ENCODE data around the gene RASGRF1.
"Not testable (repeated sequence)": the region's sequence is repeated elsewhere in the genome, so short reads cannot be mapped to it uniquely, and the experiment has no call there.

RASGRF1 gene

DNA sequence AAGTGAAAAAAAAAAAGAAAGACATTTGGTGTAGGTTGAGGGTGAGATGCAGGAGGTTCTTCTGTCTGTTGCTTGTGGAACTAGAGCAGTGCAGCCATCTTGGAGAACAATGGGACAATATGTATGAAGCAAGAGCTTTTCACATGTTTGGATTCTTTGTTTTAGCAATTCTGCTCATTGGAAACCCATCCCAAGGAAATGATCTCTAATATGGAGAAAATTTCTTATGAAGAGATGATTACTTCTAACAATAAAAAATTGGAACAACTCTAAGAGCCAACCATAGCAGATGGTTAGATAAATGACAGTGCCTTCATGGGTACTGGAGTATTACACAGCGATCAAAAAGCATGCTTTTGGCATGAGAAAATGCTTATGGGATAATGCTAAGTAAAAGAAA, 56.3 kb downstream of the RASGRF1 start:
- no peak for DNase-seq

GRCh38 chr15:79032656-79033055, 57.9 kb downstream of the RASGRF1 start:
- DNase-seq, result peak; percentile 29

- DNase-seq, result no peak
Observed at GRCh38 chr15:79031821-79032220, 58.8 kb downstream of the RASGRF1 start.

- DNase-seq, result no peak
Observed at GRCh38 chr15:79031201-79031600, 59.4 kb downstream of the RASGRF1 start.

GRCh38 chr15:79030470-79030869, 60.1 kb downstream of the RASGRF1 start:
- DNase-seq, result no peak

GRCh38 chr15:79028411-79028964, 62.1 kb downstream of the RASGRF1 start:
- DNase-seq, result peak; percentile 67

DNA sequence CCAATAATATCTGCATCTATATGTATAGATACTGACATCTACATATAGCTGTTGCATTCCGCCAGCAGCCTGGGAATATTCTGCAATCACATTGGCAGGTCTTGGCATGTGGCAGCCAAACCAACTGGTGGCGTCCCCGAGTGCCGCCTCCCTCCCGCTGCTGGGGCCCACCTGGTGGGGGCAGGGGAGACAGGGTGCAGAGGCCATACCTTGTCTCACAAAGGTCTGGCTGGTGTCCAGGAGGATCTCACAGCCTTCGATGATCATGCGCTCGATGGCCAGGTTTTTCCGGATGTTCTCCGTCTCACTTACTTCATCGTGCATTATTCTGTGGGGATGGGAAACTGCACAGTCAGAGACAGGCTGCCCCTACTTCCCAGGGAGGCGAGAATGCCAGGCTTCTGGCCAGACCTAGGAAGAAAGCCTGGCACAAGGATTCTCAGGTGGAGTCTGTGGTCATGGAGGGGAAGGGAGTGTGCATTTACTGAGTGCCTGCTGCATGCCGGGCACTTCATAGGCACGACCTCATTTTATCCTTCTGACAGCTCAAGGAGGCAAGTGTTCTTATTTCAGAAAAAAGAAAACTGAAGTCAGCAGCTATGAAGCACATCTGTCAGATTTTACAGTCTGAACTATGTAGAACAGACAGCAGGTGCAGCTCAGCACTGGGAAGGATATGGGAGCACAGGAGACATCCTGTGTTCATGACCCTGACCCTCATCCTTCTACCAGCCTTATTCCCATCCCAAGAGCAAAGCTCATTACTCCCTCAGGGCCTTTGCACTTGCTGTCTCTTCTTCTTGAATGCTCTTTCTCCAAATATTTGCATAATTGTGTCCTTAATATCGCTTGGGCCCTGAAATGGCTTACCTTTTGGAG, 62.8 kb downstream of the RASGRF1 start:
- DNase-seq, result no peak

- DNase-seq, result no peak
Observed at GRCh38 chr15:79025802-79026201, 64.8 kb downstream of the RASGRF1 start.

- peak; percentile 54 for DNase-seq
Observed at GRCh38 chr15:79025201-79025600, 65.4 kb downstream of the RASGRF1 start.

DNA sequence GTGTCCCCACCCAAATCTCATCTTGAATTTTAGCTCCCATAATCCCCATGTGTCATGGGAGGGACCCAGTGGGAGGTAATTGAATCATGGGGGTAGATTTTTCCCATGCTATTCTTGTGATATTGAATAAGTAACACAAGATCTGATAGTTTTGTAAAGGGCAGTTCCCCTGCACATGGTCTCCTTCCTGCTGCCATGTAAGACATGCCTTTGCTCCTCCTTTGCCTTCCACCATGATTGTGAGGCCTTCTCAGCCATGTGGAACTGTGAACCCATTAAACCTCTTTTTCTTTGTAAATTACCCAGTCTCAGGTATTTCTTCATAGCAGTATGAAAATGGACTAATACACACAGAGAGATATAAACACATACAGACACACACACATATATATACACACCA, 66.1 kb downstream of the RASGRF1 start:
- not testable (repeated sequence) for DNase-seq

GRCh38 chr15:79023918-79024317, 66.7 kb downstream of the RASGRF1 start:
- DNase-seq, result no peak

GRCh38 chr15:79023546-79023890, 67.1 kb downstream of the RASGRF1 start:
- no peak for DNase-seq

DNA sequence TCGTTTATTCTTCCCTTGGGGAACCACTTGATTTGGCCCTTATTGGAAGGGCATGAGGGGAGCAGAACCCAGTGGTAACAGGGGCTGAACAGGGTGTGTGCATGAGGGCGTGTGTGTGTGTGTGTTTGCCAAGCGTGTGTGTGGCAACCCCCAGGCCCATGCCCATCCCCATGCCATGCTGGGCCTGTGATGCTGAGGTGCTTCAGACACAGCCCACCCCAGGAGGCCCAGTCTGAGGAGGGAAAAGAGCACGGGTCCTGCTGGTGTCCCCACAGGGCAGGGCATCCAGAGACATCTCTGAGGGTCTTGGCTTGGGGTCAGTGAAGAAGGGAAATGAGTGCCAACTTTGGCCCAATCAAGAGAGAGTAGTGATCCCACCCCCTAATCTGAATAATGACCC, 71.6 kb downstream of the RASGRF1 start:
- DNase-seq, result no peak

DNA sequence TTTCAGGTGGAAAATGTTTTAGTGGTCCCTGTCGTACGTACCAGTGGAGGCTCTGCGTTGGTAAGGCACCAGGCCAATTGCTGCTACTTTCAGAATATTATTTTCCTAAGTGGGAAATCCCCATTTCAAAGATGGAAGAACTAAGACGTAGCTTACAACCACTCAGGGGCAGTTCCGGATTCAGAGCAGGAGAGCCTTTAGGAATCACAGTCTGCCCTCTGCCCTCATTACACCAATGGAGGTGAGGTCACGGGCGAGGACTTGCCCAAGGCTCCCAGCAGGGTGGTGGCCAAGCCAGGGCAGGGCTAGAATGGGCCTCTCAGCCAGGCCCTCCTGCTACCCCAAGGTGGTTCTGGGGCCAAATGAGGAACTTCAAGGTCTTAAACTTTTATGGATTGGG, 72.6 kb downstream of the RASGRF1 start:
- DNase-seq, result no peak

- no peak for DNase-seq
Observed at GRCh38 chr15:79016527-79017170, 73.9 kb downstream of the RASGRF1 start.

DNA sequence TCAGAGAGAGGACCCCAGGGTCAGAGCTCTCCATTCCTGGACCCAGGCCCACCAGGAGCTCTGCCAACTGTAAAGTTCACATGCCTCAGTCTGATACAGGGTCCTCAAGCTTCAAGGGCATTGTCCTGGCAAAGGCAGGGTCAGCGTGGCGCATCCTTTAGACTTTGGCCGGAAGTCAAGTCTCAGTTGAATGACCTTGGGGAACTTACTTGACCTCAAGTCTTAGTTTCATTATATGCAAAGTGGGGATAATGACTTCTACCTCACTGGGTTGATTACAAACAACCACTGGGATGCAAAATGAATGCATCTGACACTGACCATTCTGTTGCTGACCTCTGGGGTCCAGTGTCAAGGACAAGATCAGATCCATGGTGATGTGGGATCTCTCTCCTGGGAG, 75.2 kb downstream of the RASGRF1 start:
- DNase-seq, result no peak

- no peak for DNase-seq
Observed at GRCh38 chr15:79010278-79010677, 80.3 kb downstream of the RASGRF1 start.

GRCh38 chr15:79009379-79009778, 81.2 kb downstream of the RASGRF1 start:
- no peak for DNase-seq

DNA sequence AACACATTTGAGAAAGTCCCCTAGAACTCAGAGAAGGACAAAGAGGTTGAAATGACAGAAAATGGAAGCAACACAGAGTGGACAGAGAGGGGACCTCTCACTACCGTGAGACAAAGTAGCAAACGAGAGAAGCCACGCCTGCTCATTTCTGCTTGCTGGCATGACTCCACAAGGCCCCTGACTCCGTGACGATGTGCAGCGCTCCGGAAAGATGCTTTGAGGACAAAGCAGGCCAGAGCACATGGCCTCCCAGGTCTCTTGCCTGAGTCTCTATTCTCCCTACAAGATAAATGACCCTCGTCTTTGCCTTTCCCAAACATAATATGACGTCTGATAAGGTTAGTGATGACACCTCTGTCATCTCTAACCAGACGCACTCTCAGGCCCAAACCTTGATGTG, 81.9 kb downstream of the RASGRF1 start:
- DNase-seq, result no peak

DNA sequence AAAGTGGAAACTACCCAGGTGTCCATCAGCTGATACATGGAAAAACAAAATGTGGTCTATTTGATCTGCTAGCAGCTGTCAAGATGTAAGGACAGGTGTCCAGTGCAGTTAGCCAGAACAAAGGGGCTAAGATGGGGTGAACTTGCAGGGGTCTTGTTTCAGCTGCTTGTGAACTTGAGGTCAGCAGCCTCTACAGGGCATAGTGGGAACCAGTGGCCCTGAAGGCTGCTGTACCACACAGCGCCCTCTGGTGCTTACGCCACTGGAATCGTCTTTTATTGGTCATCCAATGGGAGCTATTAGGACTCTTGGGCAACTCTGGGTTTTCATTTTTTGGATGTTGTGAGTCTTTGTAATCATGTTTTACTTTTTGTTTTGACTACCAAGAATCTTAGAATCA, 83.5 kb downstream of the RASGRF1 start:
- peak; percentile 70 for DNase-seq

DNA sequence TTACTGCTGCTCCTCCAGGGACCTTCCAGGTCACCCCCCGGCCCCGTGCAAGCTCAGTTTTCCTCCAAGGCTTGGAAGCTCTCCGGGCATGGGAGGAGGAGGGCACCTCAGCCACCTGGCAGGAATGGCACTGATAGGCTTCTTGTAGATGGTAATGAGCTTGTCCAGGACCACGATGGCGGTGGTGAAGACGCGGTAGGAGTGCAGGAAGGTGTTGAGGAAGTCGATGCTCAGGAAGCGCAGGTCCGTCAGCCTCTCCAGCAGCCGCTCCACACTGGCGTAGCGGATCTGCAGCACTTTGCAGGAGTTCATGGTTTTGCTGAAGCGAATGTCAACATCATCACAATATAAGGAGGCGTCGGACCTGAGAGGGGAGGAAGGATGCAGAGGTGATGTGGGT, 84.5 kb downstream of the RASGRF1 start:
- DNase-seq, result no peak

- peak; percentile 50 for DNase-seq
Observed at GRCh38 chr15:79004336-79004735, 86.2 kb downstream of the RASGRF1 start.

DNA sequence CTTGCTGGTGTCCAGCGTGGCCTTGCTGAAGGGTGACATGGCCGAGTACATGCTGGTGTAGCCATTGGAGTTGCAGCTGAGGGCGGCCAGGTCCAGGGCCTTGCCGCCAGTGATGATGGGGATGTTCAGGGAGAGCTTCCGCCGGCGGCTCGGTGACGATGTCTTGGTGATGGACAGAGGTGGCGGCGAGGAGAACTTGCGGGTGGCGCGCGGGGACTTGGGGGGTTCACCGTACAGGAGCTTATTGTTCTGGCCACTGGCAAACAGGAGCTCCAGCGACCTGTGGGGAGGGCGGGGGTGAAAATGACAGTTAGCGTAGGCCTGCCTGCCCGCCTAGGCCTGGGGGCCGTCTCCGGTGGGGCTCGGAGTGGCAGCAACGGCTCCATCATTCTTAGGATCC, 86.7 kb downstream of the RASGRF1 start:
- DNase-seq, result no peak

DNA sequence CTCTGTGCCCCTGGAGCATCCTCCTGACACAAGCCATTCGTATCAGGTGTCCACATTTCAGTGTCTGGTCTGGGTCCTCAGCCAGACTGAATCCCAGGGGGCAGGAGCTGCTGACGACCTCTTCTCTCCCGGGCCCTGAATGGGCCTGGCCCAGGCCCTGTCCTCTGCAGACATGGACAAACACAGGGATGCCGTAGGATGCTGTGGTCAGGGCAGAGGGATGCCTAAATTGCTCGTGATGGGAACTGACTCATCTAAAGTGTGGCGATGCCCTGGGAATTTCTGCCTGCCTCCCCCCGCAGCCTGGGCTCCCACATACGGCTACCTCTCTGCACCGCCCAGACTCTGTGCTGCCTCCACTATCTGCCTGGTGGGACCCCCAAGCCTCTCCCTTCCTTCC, 87.3 kb downstream of the RASGRF1 start:
- no peak for DNase-seq
